Measurements from ENCODE around the gene ARID1B.

Gene ARID1B

DNA sequence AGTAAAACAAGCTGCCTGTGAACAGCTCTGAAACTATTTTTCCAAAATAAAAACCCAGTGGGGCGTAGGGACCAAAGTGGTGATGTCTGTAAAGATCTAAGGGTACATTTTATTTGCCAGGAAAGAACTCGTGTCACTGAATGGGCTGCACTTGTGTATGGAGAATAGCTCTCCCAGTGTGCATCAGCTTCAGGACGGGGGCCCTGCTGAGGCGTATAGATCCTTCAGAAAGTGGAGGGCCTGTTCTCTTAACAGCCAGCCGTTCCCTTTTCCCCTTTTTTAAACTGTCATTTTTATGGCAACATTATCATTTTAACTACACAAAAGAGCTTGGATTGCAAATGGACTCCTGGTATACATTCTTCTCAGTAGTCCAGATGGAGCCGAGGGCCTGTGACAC is 408.8 kb downstream of the ARID1B start:
- peaks cover 37 to 97% of the 10 kb centered on the region in 2 donors for H3K36me3 ChIP-seq (replicated peaks in 1 of 2; ENCODE audit: control insufficient read depth in 2 of 2, insufficient read depth in 2 of 2, low read length in 2 of 2)
- no peak overlapping the region for H2AFZ ChIP-seq (ENCODE audit: low read length)
- no CpG with 5 or more reads among the region's 6 CpGs for WGBS, 2 donors (ENCODE audit: extremely low coverage in 2 of 2, insufficient read length in 2 of 2, insufficient replicate concordance in 1 of 2)

DNA sequence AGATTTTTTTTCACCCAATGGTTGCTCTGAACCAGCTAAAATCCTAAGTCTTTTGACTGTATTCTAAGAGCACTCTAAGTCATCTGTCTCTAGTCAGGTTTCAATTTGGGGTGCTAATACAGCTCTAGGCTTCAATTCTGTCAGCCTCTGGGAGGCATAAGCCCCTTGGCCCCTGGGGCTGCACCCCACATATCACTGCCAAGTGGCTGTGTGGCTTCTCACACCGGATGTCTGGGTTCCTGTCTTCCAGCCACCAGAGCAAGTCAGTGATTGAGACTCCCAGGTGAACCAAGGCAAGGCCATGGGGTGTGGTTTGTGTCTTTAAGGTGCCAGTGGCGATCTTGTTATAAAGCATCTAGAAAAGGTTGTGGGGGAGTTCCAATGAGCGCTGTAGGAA is 409.6 kb downstream of the ARID1B start:
- H2AK5ac ChIP-seq (ENCODE audit: low read depth, low read length), result no peak overlapping the region
- no peak for DNase-seq (ENCODE audit: low spot score)
- no peak overlapping the region for H4K8ac ChIP-seq (ENCODE audit: low read depth, low read length)
- H3K79me1 ChIP-seq (ENCODE audit: low read depth, low read length), result no peaks in the 10 kb centered on the region
- H3K27ac ChIP-seq (replicated peaks; ENCODE audit: low read length), result no peak overlapping the region
- H3K23ac ChIP-seq (ENCODE audit: low read depth, low read length, poor library complexity), result no peak overlapping the region
- no peak overlapping the region for H2BK120ac ChIP-seq (ENCODE audit: low read depth, low read length)
- H3K4me3 ChIP-seq (ENCODE audit: low read length in 2 of 2), result peak overlapping the region in 1 of 2 donors; percentile 18
- H3K9ac ChIP-seq (ENCODE audit: low read depth, low read length, poor library complexity), result no peak overlapping the region
- H2BK15ac ChIP-seq (ENCODE audit: low read length), result no peak overlapping the region
- H2BK5ac ChIP-seq (ENCODE audit: low read length), result no peak overlapping the region
- no peaks in the 10 kb centered on the region for H3K9me3 ChIP-seq (replicated peaks in 1 of 2; ENCODE audit: control insufficient read depth in 2 of 2, insufficient read depth in 1 of 2, low read depth in 1 of 2, low read length in 2 of 2)
- peaks cover 42 to 97% of the 10 kb centered on the region in 2 donors for H3K36me3 ChIP-seq (replicated peaks in 1 of 2; ENCODE audit: control insufficient read depth in 2 of 2, insufficient read depth in 2 of 2, low read length in 2 of 2)
- no peak overlapping the region for H2BK12ac ChIP-seq (ENCODE audit: low read length)
- no peak overlapping the region for H3K4me2 ChIP-seq (ENCODE audit: insufficient read depth, low read length, poor library complexity, severe bottlenecking)
- no peak overlapping the region for H3K18ac ChIP-seq (ENCODE audit: low read length)
- H2AFZ ChIP-seq (ENCODE audit: low read length), result no peak overlapping the region
- no peak overlapping the region for H3K4ac ChIP-seq (ENCODE audit: low read length)
- H3K14ac ChIP-seq (ENCODE audit: low read length), result no peak overlapping the region
- H3K27me3 ChIP-seq (ENCODE audit: control insufficient read depth in 3 of 3, insufficient read depth in 3 of 3, low read depth in 1 of 3, low read length in 3 of 3), result no peaks in the 10 kb centered on the region
- H4K91ac ChIP-seq (ENCODE audit: low read depth, low read length, poor library complexity), result no peak overlapping the region
- H3K4me1 ChIP-seq (ENCODE audit: control insufficient read depth in 2 of 2, insufficient read depth in 1 of 2, low read depth in 1 of 2, low read length in 2 of 2), result no peaks in the 10 kb centered on the region
- WGBS, 2 donors (ENCODE audit: extremely low coverage in 2 of 2, insufficient read length in 2 of 2, insufficient replicate concordance in 1 of 2), result no CpG with 5 or more reads among the region's 3 CpGs

More for the DNA sequence above, 408.8 kb downstream of the ARID1B start:
- no peaks in the 10 kb centered on the region for H3K9me3 ChIP-seq (replicated peaks in 1 of 2; ENCODE audit: control insufficient read depth in 2 of 2, insufficient read depth in 1 of 2, low read depth in 1 of 2, low read length in 2 of 2)
- no peak overlapping the region for H3K23ac ChIP-seq (ENCODE audit: low read depth, low read length, poor library complexity)
- no peak overlapping the region for H2BK15ac ChIP-seq (ENCODE audit: low read length)
- no peaks in the 10 kb centered on the region for H3K79me1 ChIP-seq (ENCODE audit: low read depth, low read length)
- no peak overlapping the region for H3K27ac ChIP-seq (replicated peaks; ENCODE audit: low read length)
- H3K18ac ChIP-seq (ENCODE audit: low read length), result no peak overlapping the region
- no peak overlapping the region for H4K91ac ChIP-seq (ENCODE audit: low read depth, low read length, poor library complexity)
- H3K9ac ChIP-seq (ENCODE audit: low read depth, low read length, poor library complexity), result no peak overlapping the region
- H3K4me2 ChIP-seq (ENCODE audit: insufficient read depth, low read length, poor library complexity, severe bottlenecking), result no peak overlapping the region
- H2BK12ac ChIP-seq (ENCODE audit: low read length), result no peak overlapping the region
- no peak overlapping the region for H3K4ac ChIP-seq (ENCODE audit: low read length)
- H2BK5ac ChIP-seq (ENCODE audit: low read length), result no peak overlapping the region
- H4K8ac ChIP-seq (ENCODE audit: low read depth, low read length), result no peak overlapping the region
- no peak overlapping the region for H2AK5ac ChIP-seq (ENCODE audit: low read depth, low read length)
- no peak overlapping the region for H2BK120ac ChIP-seq (ENCODE audit: low read depth, low read length)
- H3K27me3 ChIP-seq (ENCODE audit: control insufficient read depth in 3 of 3, insufficient read depth in 3 of 3, low read depth in 1 of 3, low read length in 3 of 3), result no peaks in the 10 kb centered on the region
- no peaks in the 10 kb centered on the region for H3K4me1 ChIP-seq (ENCODE audit: control insufficient read depth in 2 of 2, insufficient read depth in 1 of 2, low read depth in 1 of 2, low read length in 2 of 2)
- H3K4me3 ChIP-seq (ENCODE audit: low read length in 2 of 2), result no peak overlapping the region
- DNase-seq (ENCODE audit: low spot score), result no peak
- H3K14ac ChIP-seq (ENCODE audit: low read length), result no peak overlapping the region

DNA sequence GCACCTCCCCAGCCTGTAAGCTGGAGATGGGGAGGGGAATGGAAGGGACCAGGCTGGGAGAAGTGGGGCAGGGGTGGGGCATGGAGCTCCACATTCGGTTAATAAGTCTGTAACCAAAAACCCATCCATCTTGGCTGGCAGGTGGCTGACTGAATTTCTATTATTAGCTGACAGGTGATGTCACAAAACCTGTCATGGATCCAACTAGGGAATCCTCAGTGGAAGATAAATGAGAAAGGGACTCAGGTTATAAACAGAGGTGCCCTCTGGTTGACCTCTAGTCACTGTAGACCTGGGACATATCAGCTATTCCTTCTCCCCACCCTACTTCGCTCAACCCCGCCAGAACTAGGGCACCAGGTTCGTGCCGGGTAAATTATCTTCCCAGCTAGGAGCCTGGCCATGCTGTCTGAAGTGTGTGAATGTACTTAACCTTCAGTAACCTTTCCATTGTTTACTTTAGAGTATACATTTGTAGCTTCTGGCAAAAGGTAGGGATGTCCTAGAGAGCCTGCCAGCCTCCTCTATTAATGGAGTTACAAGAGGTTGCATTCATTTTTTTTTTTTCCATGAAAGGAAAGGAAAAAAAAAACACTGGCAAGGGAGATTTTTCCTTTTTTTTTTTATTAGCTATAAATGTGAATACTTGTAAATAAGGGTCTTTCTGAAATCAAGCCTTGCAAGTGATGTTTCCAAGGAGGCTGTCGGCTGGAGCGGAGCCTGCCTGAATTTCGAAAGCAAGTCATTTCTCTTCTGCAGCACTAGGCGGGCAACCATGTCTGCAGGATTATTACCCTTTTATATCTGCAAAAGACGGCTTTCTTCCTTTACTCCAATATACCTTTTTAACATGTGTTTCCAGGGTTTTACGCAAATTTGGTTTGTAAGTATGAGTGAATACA is 410.3 kb downstream of the ARID1B start:
- DNase-seq (ENCODE audit: low spot score), result no peak
- Histone ChIP-seq H3K4me3 (ENCODE audit: low read length in 2 of 2) (no peak overlapping the region), H3K4me2 (ENCODE audit: insufficient read depth, low read length, poor library complexity, severe bottlenecking) (no peak overlapping the region), H3K9me3 (replicated peaks in 1 of 2; ENCODE audit: control insufficient read depth in 2 of 2, insufficient read depth in 1 of 2, low read depth in 1 of 2, low read length in 2 of 2) (no peaks in the 10 kb centered on the region), H3K14ac (ENCODE audit: low read length) (no peak overlapping the region), H3K27me3 (ENCODE audit: control insufficient read depth in 3 of 3, insufficient read depth in 3 of 3, low read depth in 1 of 3, low read length in 3 of 3) (no peaks in the 10 kb centered on the region), H2BK15ac (ENCODE audit: low read length) (no peak overlapping the region), H2AFZ (ENCODE audit: low read length) (no peak overlapping the region), H3K23ac (ENCODE audit: low read depth, low read length, poor library complexity) (no peak overlapping the region), H2BK5ac (ENCODE audit: low read length) (no peak overlapping the region), H2BK120ac (ENCODE audit: low read depth, low read length) (no peak overlapping the region), H3K36me3 (replicated peaks in 1 of 2; ENCODE audit: control insufficient read depth in 2 of 2, insufficient read depth in 2 of 2, low read length in 2 of 2) (peaks cover 43 to 97% of the 10 kb centered on the region in 2 donors), H2BK12ac (ENCODE audit: low read length) (no peak overlapping the region), H3K4me1 (ENCODE audit: control insufficient read depth in 2 of 2, insufficient read depth in 1 of 2, low read depth in 1 of 2, low read length in 2 of 2) (no peaks in the 10 kb centered on the region), H3K18ac (ENCODE audit: low read length) (no peak overlapping the region), H3K4ac (ENCODE audit: low read length) (no peak overlapping the region), H4K91ac (ENCODE audit: low read depth, low read length, poor library complexity) (no peak overlapping the region), H4K8ac (ENCODE audit: low read depth, low read length) (no peak overlapping the region), H3K9ac (ENCODE audit: low read depth, low read length, poor library complexity) (no peak overlapping the region), H3K79me1 (ENCODE audit: low read depth, low read length) (no peaks in the 10 kb centered on the region), H3K27ac (replicated peaks; ENCODE audit: low read length) (no peak overlapping the region), H2AK5ac (ENCODE audit: low read depth, low read length) (no peak overlapping the region)
- no CpG with 5 or more reads among the region's 11 CpGs for WGBS, 2 donors (ENCODE audit: extremely low coverage in 2 of 2, insufficient read length in 2 of 2, insufficient replicate concordance in 1 of 2)

DNA sequence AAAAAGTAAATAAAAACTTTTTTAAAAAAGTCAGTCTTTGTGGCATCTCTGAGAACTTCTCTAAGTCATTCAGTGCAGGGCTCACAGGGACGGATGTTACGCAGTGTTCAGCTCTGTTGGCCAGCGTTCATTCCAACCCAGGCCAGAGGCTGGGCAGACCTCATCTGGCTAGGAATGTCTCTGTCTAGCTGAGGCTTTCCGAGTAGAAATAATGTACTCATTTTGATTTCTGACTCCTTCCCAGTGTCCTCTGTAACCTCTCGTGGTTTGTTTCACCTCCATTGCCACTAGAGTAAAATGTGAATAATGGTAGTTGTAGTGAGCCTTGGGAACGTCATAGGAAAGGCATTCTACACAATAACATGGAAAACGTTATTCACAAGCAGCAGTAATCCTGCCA is 411.0 kb downstream of the ARID1B start:
- no CpG with 5 or more reads among the region's 7 CpGs for WGBS, 2 donors (ENCODE audit: extremely low coverage in 2 of 2, insufficient read length in 2 of 2, insufficient replicate concordance in 1 of 2)
- H2BK5ac ChIP-seq (ENCODE audit: low read length), result no peak overlapping the region
- H3K79me1 ChIP-seq (ENCODE audit: low read depth, low read length), result no peaks in the 10 kb centered on the region
- H3K14ac ChIP-seq (ENCODE audit: low read length), result no peak overlapping the region
- H2BK15ac ChIP-seq (ENCODE audit: low read length), result no peak overlapping the region
- H3K9ac ChIP-seq (ENCODE audit: low read depth, low read length, poor library complexity), result no peak overlapping the region
- peaks cover 39 to 97% of the 10 kb centered on the region in 2 donors for H3K36me3 ChIP-seq (replicated peaks in 1 of 2; ENCODE audit: control insufficient read depth in 2 of 2, insufficient read depth in 2 of 2, low read length in 2 of 2)
- H3K4ac ChIP-seq (ENCODE audit: low read length), result no peak overlapping the region
- no peak overlapping the region for H2AK5ac ChIP-seq (ENCODE audit: low read depth, low read length)
- H3K9me3 ChIP-seq (replicated peaks in 1 of 2; ENCODE audit: control insufficient read depth in 2 of 2, insufficient read depth in 1 of 2, low read depth in 1 of 2, low read length in 2 of 2), result no peaks in the 10 kb centered on the region
- no peak overlapping the region for H3K4me3 ChIP-seq (ENCODE audit: low read length in 2 of 2)
- DNase-seq (ENCODE audit: low spot score), result no peak
- H4K8ac ChIP-seq (ENCODE audit: low read depth, low read length), result no peak overlapping the region
- no peak overlapping the region for H3K27ac ChIP-seq (replicated peaks; ENCODE audit: low read length)
- H3K23ac ChIP-seq (ENCODE audit: low read depth, low read length, poor library complexity), result no peak overlapping the region
- H3K18ac ChIP-seq (ENCODE audit: low read length), result no peak overlapping the region
- no peak overlapping the region for H2AFZ ChIP-seq (ENCODE audit: low read length)
- H2BK120ac ChIP-seq (ENCODE audit: low read depth, low read length), result no peak overlapping the region
- no peak overlapping the region for H4K91ac ChIP-seq (ENCODE audit: low read depth, low read length, poor library complexity)
- no peak overlapping the region for H3K4me2 ChIP-seq (ENCODE audit: insufficient read depth, low read length, poor library complexity, severe bottlenecking)
- no peak overlapping the region for H2BK12ac ChIP-seq (ENCODE audit: low read length)
- no peaks in the 10 kb centered on the region for H3K27me3 ChIP-seq (ENCODE audit: control insufficient read depth in 3 of 3, insufficient read depth in 3 of 3, low read depth in 1 of 3, low read length in 3 of 3)
- H3K4me1 ChIP-seq (ENCODE audit: control insufficient read depth in 2 of 2, insufficient read depth in 1 of 2, low read depth in 1 of 2, low read length in 2 of 2), result no peaks in the 10 kb centered on the region
